DOHH2 (cell line): Measurements from ENCODE around the gene OPRD1.

Experiments
- EZH2phosphoT487 ChIP-seq: fragments of 200-600 bp; sonication (generic); IDR thresholded peaks from 2 replicates; pipeline ENCODE4 v1.6.1; 2017; ENCODE audit warnings: borderline replicate concordance, mild to moderate bottlenecking, antibody characterized with exemption, low read length, moderate library complexity, mixed read lengths
- TF ChIP-seq, protein P1 (sequence below): fragments of 200-600 bp; sonication (generic); IDR thresholded peaks from one replicate; pipeline ENCODE4 v1.5.1; 2014; ENCODE audit warnings: antibody characterized with exemption, mild to moderate bottlenecking, low read depth, low read length; ENCODE audit not compliant: poor library complexity, severe bottlenecking

DNA sequence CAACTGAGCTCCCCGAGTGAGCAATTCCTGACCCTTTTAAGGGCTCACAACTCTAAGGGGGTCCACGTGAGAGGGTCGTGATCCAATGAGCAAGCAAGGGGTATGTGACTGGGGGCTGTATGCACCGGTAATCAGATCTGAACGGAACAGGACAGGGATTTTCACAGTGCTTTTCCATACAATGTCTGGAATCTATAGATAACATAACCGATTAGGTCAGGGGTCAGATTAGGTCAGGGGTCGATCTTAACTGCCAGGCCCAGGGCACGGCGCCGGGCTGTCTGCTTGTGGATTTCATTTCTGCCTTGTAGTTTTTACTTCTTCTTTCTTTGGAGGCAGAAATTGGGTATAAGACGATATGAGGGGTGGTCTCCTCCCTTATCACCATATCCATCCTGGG is 30.7 kb upstream of the OPRD1 start:
- TF ChIP-seq, protein P1, sequence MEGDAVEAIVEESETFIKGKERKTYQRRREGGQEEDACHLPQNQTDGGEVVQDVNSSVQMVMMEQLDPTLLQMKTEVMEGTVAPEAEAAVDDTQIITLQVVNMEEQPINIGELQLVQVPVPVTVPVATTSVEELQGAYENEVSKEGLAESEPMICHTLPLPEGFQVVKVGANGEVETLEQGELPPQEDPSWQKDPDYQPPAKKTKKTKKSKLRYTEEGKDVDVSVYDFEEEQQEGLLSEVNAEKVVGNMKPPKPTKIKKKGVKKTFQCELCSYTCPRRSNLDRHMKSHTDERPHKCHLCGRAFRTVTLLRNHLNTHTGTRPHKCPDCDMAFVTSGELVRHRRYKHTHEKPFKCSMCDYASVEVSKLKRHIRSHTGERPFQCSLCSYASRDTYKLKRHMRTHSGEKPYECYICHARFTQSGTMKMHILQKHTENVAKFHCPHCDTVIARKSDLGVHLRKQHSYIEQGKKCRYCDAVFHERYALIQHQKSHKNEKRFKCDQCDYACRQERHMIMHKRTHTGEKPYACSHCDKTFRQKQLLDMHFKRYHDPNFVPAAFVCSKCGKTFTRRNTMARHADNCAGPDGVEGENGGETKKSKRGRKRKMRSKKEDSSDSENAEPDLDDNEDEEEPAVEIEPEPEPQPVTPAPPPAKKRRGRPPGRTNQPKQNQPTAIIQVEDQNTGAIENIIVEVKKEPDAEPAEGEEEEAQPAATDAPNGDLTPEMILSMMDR = no peak
- no peak for TF ChIP-seq EZH2phosphoT487
